CD4-positive, alpha-beta T cell treated with Interleukin-12 subunit alpha and Interleukin-12 subunit beta, for 1 hour (primary cell): ENCODE results near the gene KDM4B.

ENCODE experiments used
- DNase-seq: peaks from one replicate; pipeline ENCODE4 v3.0.0-alpha.2; 2020

Gene KDM4B

GRCh38 chr19:4986056-4986455 is 17.1 kb downstream of the KDM4B start:
- no peak for DNase-seq

- no peak for DNase-seq
These were observed 17.6 kb downstream of the KDM4B start for GRCh38 chr19:4986471-4986891.

GRCh38 chr19:4987256-4987655 is 18.3 kb downstream of the KDM4B start:
- no peak for DNase-seq

- DNase-seq: no peak
These were observed 18.9 kb downstream of the KDM4B start for GRCh38 chr19:4987692-4988370.

GRCh38 chr19:4988770-4989251 is 19.9 kb downstream of the KDM4B start:
- DNase-seq: no peak

GRCh38 chr19:4990306-4990705 is 21.4 kb downstream of the KDM4B start:
- no peak for DNase-seq

- no peak for DNase-seq
These were observed 22.6 kb downstream of the KDM4B start for GRCh38 chr19:4991538-4991937.

GRCh38 chr19:4991996-4992698 is 23.2 kb downstream of the KDM4B start:
- DNase-seq: no peak

- no peak for DNase-seq
These were observed 24.8 kb downstream of the KDM4B start for GRCh38 chr19:4993683-4994082.

- DNase-seq: no peak
These were observed 27.8 kb downstream of the KDM4B start for GRCh38 chr19:4996701-4997100.

GRCh38 chr19:4997297-4997696 is 28.4 kb downstream of the KDM4B start:
- DNase-seq: no peak

- DNase-seq: no peak
These were observed 31.3 kb downstream of the KDM4B start for GRCh38 chr19:5000120-5000611.

GRCh38 chr19:5001615-5002014 is 32.7 kb downstream of the KDM4B start:
- DNase-seq: peak; percentile 31

- no peak for DNase-seq
These were observed 33.2 kb downstream of the KDM4B start for GRCh38 chr19:5002143-5002542.

- no peak for DNase-seq
These were observed 34.9 kb downstream of the KDM4B start for GRCh38 chr19:5003781-5004180.

- no peak for DNase-seq
These were observed 36.2 kb downstream of the KDM4B start for GRCh38 chr19:5005096-5005495.

GRCh38 chr19:5006201-5006600 is 37.3 kb downstream of the KDM4B start:
- no peak for DNase-seq

- no peak for DNase-seq
These were observed 37.9 kb downstream of the KDM4B start for GRCh38 chr19:5006821-5007220.

- DNase-seq: no peak
These were observed 42.7 kb downstream of the KDM4B start for GRCh38 chr19:5011476-5012238.

- DNase-seq: no peak
These were observed 44.0 kb downstream of the KDM4B start for GRCh38 chr19:5012688-5013457.

- DNase-seq: no peak
These were observed 44.8 kb downstream of the KDM4B start for GRCh38 chr19:5013761-5014160.

GRCh38 chr19:5014941-5015340 is 46.0 kb downstream of the KDM4B start:
- DNase-seq: no peak

- DNase-seq: no peak
These were observed 47.4 kb downstream of the KDM4B start for GRCh38 chr19:5016268-5016667.
